ENCODE results near the gene PTPN9.

DNA sequence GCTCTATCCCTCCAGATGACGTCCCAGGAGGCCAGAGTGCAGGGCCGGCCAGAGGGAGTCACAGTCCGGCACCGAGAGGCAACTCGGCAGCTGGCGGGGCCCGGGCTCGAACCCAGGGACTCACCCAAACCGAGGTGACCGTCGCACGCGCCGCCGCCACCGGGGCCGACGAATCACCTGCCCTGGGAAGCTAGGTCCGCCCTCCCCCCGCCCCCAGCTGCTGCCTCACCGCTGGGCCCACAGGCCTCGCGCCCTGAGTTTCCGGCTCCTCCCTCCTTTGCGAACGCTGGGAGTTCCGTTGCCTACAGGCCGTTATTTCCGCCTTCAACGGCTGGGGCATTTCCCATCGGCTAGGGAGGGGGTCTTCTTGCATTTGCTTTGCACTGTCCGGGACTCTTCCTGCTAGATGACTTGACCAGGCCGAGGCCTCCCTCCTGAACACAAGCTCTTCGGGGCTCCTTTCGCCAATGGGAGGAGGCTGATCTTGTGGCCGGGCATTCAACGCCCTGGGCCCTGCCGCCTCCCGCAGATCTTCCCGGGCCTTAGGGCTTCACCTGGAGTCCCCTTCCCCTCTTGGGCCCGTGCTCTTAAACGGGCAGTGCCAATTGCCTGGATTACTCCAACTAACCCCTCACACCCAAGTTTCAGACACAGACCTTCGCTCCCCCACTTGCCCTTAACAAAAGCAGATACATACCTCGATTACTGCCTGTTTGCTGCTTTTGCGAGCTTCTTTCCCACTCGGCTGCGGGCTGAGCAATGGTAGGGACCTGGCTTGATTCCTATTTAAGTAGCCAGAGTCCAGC is 46.6 kb upstream of the PTPN9 start, which contains the start of gene SNUPN:
- TF ChIP-seq POLR2A (IDR thresholded peaks at IDR 0.05; ENCODE audit: low read depth, low read length) (peak; percentile 87), IRF4 (IDR thresholded peaks at IDR 0.05; ENCODE audit: low read depth, low read length) (0 out of 2 replicates have a peak, but pooled peaks have one; percentile 8), RELA (IDR thresholded peaks at IDR 0.05; ENCODE audit: borderline replicate concordance, partially characterized antibody) (peak; percentile 85), NR2C2 (IDR thresholded peaks at IDR 0.05; ENCODE audit: borderline replicate concordance, control insufficient read depth, insufficient read length, low read depth) (no peak), RAD51 (IDR thresholded peaks at IDR 0.05) (no peak), EZH2 (IDR thresholded peaks at IDR 0.05; ENCODE audit: borderline replicate concordance, control insufficient read depth, low read depth, low read length) (no peak), ZNF274 (IDR thresholded peaks at IDR 0.05; ENCODE audit: insufficient read depth, insufficient read length) (no peak), ZNF24 (IDR thresholded peaks at IDR 0.05) (no peak; the same call in 1 of the 2 replicates)
